Hepatic stellate cell (primary cell): Measurements from ENCODE around the gene MACROD2.

Source experiments
- DNase-seq: peaks from one replicate; pipeline ENCODE4 v3.0.0; 2011; ENCODE audit warnings: low spot score

The MACROD2 gene

DNA sequence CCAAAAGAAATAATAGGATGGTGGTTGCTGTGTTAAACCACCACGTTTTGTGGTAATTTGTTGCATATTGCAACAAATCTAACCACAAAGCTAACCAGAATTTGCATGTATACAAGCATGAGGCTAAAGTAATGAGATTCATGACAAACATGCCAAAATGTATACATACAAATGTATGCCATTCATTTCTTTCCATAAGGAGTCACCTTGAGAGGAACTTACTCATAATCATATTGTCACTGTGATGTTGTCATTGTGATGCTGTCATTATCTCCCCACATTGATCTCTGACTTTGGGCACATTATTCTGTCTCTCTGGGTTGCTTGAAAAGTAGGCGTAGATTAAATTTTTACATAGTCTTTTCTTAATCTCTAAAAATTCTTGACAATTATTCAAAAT is 1228.9 kb downstream of the MACROD2 start:
- DNase-seq: no peak

DNA sequence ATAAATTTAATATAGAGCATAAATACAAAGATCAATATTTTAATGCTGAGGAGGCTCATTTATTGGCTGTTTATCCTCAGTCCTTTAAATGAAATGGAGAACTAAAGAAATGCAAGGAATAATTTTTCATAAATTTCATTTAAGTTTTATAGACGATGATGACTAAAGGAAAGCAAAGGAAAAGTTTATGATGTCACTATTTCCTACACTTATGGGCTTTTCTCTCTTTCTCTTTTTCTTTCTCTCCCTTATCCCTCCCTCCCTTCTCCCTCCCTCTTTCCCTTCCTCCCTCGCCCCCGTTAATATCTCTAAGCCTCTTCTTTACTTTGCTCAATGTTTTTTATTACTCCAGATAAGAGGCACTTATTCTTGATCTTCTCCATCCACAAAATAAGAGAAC is 1231.8 kb downstream of the MACROD2 start:
- no peak for DNase-seq

- DNase-seq: no peak
Observed at GRCh38 chr20:15232243-15232642, 1236.9 kb downstream of the MACROD2 start.

GRCh38 chr20:15235471-15236198 is 1240.3 kb downstream of the MACROD2 start:
- no peak for DNase-seq

DNA sequence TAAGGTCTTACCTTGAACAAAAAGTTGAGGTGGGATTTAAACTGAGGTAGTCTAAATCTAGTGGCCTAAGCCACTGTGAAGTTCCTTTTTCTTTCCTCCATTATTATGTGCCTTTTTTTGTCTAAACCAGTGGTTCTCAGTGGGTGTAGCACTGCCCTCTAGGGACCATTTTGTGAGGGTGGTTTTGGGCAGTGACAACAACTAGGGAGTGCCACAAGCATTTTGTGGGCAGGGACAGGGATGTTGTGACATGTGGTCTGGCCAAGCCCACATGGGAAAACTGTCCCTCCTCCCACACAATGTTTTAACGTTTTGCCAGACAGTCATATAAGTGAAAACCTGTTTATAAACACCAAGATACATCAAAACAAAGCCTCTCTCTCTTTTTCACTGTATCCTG is 1241.5 kb downstream of the MACROD2 start:
- DNase-seq: no peak

DNA sequence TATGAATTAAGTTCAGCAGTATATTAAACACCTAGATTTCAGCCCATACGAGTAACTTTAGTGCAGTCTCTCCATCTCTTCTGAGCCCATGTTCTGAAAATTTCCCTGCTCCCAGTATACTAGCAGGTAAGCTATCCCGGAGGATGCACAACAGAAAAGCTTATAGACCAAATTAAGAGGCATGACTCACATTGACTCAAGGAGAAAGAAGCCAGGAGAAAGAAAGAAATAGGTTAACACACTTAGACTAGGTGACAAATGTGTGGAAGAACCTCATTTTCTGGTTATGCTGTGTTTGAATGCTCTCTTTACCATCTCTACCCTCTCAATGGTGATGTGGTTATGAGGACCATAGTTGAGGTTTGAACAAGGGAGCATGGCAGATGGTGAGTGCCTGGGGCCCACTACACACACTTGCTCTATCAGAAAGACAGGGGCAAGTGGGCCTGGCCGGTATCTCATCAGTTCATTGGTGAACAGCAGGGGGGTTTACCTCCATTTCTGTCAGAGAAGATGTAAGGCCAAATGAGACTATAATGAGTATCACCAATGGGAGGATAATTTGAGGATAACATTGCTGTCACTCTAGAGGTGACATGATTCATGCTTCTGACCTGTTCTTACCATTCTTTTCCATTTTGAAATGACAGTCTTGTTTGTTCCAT is 1244.4 kb downstream of the MACROD2 start:
- no peak for DNase-seq

DNA sequence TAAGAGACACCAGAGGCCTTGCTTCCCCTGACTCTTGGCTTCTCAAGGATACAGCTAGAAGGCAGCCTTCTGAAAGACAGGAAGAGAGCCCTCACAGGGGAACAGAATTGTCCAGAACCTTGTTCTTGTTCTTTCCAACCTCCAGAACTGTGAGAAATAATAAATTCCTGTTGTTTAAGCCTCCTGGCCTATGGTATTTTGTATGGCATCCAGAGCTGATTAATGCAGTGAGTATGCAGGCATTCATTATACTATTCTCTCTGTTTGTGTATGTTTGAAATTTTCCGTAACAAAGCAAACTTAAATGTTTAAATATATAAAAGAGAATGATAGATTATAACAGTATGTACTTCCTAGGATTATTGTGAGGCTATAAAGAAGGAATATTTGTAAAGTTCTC is 1245.5 kb downstream of the MACROD2 start:
- DNase-seq: no peak

DNA sequence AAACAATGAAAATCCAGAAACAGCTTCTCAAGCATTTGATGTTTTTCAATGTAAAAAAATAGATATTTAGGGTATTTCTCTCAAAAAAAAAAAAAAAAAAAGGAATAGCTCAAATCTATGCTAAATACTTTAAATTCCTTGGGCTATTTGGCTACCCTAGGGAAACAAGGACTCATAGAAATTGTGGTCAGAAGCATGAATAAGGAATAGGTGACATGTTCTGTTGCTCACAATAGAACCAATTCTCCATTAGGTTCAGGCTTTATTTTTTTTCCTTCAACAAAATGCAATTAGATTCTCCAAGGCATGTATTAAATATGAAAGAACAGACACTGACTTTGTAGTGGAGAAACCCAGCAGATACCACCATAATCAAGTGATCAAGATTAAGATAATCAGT is 1246.4 kb downstream of the MACROD2 start:
- no peak for DNase-seq

- no peak for DNase-seq
Observed at GRCh38 chr20:15242773-15243172, 1247.5 kb downstream of the MACROD2 start.

GRCh38 chr20:15245896-15246295 is 1250.6 kb downstream of the MACROD2 start:
- DNase-seq: no peak

DNA sequence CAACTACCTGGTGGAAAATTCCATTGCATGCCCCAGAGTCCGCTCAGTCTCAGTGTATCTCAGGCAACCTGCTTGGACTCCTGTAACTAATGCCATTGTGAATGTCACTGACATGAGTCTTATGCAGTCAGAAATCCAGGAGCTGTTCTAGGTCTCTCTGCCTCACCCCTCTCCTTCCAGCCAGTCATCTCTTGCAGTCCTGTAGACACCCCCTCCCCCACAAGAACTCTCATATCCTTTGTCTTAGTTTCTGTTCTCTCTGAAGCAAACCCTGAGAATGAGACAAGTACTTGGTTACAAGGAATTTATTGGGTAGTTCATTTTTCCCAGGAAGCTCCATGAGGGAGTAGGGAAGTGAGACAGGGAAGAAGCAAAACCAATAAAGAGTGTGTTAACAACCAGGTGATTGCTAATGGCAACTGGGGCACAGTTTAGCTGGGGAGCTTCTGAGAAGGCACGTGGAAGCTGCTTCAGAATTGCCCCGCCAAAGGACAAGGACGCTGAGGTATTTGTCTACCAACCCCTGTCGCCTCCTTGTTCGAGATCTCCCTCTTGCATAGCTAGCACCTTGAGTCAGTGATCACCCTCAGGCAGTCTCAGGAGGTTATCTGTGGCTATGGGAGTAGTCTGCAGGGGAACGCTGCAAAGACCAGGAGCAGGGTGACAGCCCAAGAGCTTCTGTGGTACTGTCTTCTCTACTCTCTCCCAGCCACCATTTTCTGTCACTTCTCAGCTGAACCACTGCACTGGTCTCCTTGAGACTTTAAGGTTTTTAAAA is 1253.5 kb downstream of the MACROD2 start:
- DNase-seq: no peak

DNA sequence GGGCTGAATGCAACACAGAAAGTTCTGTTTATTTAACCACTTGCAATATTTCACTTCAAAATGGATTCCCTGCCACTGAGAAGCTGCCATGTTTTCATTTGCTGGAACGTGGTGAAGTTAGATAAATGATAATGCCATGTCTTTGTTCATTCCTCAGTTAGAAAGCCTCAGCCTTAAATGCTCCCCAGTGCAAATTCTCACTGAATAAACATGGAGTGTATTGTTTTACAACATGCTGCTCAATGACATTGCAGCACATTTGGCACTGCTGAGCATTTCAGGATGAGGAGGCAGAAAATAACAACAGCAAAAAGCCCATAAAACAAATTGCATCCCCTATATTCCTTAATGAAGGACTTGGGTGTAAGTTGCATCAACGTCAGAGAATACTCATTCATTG is 1255.9 kb downstream of the MACROD2 start:
- DNase-seq: no peak

- no peak for DNase-seq
Observed at GRCh38 chr20:15252304-15252703, 1257.0 kb downstream of the MACROD2 start.

DNA sequence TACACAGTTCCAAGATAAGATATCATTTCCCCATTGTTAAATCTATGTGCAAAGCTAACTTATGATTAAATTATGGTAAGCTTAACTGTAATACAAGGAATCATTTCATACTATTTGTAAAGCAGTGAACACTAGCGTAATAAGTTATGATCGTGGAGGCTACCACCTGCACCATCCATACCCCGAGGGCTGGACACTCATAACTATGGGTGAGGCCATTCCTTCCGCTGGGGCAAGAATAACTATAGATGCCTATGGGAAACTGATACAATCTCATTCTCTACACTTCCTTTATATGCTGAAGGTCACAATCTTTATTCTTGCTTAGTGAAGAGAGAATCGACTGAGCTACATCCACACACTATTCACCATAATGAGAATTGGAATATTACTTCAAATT is 1258.1 kb downstream of the MACROD2 start:
- no peak for DNase-seq

- DNase-seq: no peak
Observed at GRCh38 chr20:15256676-15257568, 1261.6 kb downstream of the MACROD2 start.

- DNase-seq: no peak
Observed at GRCh38 chr20:15257569-15257870, 1262.2 kb downstream of the MACROD2 start.

- DNase-seq: no peak
Observed at GRCh38 chr20:15265581-15266309, 1270.4 kb downstream of the MACROD2 start.

- no peak for DNase-seq
Observed at GRCh38 chr20:15267935-15268334, 1272.6 kb downstream of the MACROD2 start.

- no peak for DNase-seq
Observed at GRCh38 chr20:15278041-15278440, 1282.7 kb downstream of the MACROD2 start.

DNA sequence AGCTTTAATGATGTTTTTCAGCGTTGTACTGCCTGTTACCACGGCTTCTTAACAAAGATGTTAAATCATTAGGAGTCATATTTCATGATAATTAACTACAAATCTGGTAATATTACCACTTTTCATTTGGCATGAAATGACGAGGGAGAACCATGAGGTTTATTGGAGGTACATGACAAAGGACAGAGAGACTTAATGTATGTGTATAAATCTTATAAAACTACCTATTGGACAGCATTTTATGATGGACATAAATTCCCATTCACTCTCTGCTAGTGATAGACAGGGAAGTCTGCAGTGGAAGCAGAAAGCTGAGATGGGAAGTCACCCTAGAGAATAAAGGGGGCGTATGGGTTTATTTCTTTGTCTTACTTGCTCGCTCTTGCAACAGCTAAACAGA is 1292.0 kb downstream of the MACROD2 start:
- no peak for DNase-seq

DNA sequence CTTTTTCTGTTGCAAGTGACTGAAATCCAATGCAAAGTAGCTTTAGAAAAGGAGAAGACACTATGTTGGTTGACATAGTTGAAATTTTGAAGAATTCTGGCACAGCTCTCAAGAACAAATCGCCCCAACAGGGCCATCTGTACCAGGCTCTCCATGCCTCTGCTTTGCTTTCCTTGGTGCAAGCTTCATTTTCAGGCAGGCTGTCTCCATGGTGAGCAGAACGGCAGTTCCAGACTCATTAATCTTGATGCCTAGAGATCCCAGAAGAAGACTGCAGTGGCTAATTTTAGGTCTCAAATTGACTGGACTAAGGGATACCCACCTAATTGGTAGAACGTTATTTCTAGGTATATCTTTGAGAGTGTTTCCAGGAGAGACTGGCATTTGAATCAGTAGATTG is 1292.8 kb downstream of the MACROD2 start:
- DNase-seq: no peak

DNA sequence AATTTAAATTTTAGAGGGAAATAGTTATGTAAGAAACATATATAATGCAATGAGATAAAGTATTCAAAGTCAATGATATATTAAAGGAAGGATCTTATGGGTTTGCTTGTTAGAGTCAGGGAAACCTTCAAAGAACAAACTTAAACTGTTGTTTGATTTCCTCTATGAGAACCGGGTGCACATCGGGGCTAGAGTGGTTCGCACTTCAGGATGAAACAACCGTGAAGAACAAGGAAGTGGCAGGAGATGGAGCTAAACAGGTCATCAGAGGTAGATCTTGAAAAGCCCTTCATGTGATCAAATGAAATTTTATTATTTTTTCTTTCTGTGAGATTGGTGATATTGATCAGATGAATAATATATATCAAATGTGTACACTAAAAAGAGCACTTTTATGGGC is 1294.0 kb downstream of the MACROD2 start:
- no peak for DNase-seq
